ENCODE measurements around the gene NBEA.

The NBEA gene

GRCh38 chr13:35472323-35472881, 530.3 kb downstream of the NBEA start:
- H3K4me3 ChIP-seq (ENCODE audit: low read depth, low read length): no peak overlapping the region
- in situ Hi-C loops (cut with HindIII; ENCODE audit: low sequenced_read_pairs): no loop called here
- no peak for TF ChIP-seq CTCF (IDR thresholded peaks at IDR 0.05; ENCODE audit: low read depth, low read length, missing control alignments)
- no peak for DNase-seq (ENCODE audit: low read depth)

- no peak for DNase-seq (ENCODE audit: low read depth)
- no peak overlapping the region for H3K4me3 ChIP-seq (ENCODE audit: low read depth, low read length)
- in situ Hi-C loops (cut with HindIII; ENCODE audit: low sequenced_read_pairs): no loop called here
- TF ChIP-seq CTCF (IDR thresholded peaks at IDR 0.05; ENCODE audit: low read depth, low read length, missing control alignments): no peak
Measured at GRCh38 chr13:35473206-35473775, 531.2 kb downstream of the NBEA start.

- in situ Hi-C loops (cut with HindIII; ENCODE audit: low sequenced_read_pairs): no loop called here
- no peak overlapping the region for H3K4me3 ChIP-seq (ENCODE audit: low read depth, low read length)
- no peak for DNase-seq (ENCODE audit: low read depth)
- TF ChIP-seq CTCF (IDR thresholded peaks at IDR 0.05; ENCODE audit: low read depth, low read length, missing control alignments): no peak
Measured at GRCh38 chr13:35473802-35474201, 531.7 kb downstream of the NBEA start.

- no peak for DNase-seq (ENCODE audit: low read depth)
- TF ChIP-seq CTCF (IDR thresholded peaks at IDR 0.05; ENCODE audit: low read depth, low read length, missing control alignments): no peak
- in situ Hi-C loops (cut with HindIII; ENCODE audit: low sequenced_read_pairs): no loop called here
- peak overlapping the region; percentile 58 for H3K4me3 ChIP-seq (ENCODE audit: low read depth, low read length)
Measured at GRCh38 chr13:35474496-35475211, 532.6 kb downstream of the NBEA start.

GRCh38 chr13:35475212-35475959, 533.3 kb downstream of the NBEA start:
- peak overlapping the region; percentile 58 for H3K4me3 ChIP-seq (ENCODE audit: low read depth, low read length)
- TF ChIP-seq CTCF (IDR thresholded peaks at IDR 0.05; ENCODE audit: low read depth, low read length, missing control alignments): no peak
- no peak for DNase-seq (ENCODE audit: low read depth)
- in situ Hi-C loops (cut with HindIII; ENCODE audit: low sequenced_read_pairs): no loop called here
